C4-2B (cell line): ENCODE data around the gene ATP6V0C.

Experiments
- CTCF ChIP-seq: fragments of 450-650 bp; conservative IDR thresholded peaks from 2 replicates; pipeline ENCODE4 v1.5.1; 2017; ENCODE audit warnings: mild to moderate bottlenecking
- ZFX ChIP-seq: fragments of 450-650 bp; IDR thresholded peaks from 2 replicates; pipeline ENCODE4 v1.6.1; 2017

DNA sequence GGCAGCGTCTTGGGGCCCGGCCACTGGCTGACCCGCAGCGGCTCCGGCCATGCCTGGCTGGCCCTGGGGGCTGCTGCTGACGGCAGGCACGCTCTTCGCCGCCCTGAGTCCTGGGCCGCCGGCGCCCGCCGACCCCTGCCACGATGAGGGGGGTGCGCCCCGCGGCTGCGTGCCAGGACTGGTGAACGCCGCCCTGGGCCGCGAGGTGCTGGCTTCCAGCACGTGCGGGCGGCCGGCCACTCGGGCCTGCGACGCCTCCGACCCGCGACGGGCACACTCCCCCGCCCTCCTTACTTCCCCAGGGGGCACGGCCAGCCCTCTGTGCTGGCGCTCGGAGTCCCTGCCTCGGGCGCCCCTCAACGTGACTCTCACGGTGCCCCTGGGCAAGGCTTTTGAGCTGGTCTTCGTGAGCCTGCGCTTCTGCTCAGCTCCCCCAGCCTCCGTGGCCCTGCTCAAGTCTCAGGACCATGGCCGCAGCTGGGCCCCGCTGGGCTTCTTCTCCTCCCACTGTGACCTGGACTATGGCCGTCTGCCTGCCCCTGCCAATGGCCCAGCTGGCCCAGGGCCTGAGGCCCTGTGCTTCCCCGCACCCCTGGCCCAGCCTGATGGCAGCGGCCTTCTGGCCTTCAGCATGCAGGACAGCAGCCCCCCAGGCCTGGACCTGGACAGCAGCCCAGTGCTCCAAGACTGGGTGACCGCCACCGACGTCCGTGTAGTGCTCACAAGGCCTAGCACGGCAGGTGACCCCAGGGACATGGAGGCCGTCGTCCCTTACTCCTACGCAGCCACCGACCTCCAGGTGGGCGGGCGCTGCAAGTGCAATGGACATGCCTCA is 41.9 kb upstream of the ATP6V0C start:
- TF ChIP-seq CTCF (no peak), ZFX (no peak)
